ENCODE results near the gene TMCC1.

DNA sequence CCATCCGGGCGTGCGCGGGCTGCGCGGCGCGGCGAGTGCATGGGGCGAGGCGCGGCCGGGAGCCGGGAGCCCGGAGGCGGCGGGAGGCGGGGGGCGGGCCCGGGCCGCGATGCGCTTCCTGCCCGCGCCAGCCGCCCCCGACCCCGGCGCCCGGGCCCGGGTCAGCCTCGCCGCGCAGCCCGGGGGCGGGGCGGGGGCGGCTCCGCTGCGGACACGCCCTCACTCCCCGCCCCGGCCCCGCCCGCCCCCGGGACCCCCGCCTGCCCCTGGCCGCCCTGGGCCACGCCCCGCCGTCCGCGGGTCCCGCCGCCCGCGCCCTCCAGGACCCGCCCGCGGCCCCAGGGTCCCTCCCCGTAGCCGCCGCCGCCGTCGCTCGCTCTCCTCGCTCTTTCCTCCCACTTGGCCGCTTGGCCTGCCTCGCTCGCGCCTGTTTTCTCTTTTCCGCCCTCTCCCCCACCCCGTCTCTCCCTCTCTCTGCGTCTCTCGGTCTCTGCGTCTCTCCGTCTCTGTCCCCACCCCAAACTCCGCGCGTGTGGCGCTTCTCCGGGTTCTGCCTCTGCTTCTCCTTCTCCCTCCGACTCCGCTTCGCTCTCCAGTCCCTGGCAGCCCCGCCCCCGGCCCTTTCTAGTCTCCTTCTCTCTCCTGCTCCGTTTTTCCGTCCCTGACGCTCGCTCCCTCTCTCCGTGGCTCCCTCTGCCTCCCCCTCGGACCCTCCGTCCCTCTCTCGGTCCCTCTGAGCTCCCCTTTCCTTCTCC lies 286.7 kb downstream of the TMCC1 start, which contains the start of gene PLXND1:
- TF ChIP-seq POLR2A (IDR thresholded peaks at IDR 0.05), result peak in 2 of 3 donors; percentile 50 to 73
- TF ChIP-seq, protein P1, sequence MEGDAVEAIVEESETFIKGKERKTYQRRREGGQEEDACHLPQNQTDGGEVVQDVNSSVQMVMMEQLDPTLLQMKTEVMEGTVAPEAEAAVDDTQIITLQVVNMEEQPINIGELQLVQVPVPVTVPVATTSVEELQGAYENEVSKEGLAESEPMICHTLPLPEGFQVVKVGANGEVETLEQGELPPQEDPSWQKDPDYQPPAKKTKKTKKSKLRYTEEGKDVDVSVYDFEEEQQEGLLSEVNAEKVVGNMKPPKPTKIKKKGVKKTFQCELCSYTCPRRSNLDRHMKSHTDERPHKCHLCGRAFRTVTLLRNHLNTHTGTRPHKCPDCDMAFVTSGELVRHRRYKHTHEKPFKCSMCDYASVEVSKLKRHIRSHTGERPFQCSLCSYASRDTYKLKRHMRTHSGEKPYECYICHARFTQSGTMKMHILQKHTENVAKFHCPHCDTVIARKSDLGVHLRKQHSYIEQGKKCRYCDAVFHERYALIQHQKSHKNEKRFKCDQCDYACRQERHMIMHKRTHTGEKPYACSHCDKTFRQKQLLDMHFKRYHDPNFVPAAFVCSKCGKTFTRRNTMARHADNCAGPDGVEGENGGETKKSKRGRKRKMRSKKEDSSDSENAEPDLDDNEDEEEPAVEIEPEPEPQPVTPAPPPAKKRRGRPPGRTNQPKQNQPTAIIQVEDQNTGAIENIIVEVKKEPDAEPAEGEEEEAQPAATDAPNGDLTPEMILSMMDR (IDR thresholded peaks at IDR 0.05), result no peak
